NCI-H1417 (cell line): ENCODE measurements around the gene DDX60.
"Not testable (repeated sequence)": the region's sequence is repeated elsewhere in the genome, so short reads cannot be mapped to it uniquely, and the experiment has no call there.

Source experiments
- DNase-seq, 3 experiments: peaks; one replicate each; lab custom pipeline; 2025; lab: John Stamatoyannopoulos, UW

DDX60 gene

GRCh38 chr4:168318266-168318895 is at the start of gene DDX60:
Gene DDX60, minus strand, starts transcription at chr4:168318752. Its CDS starts 7,493 bp downstream, at chr4:168311259.
- DNase-seq, result peak; percentile 62 to 85 (median 82)

GRCh38 chr4:168367065-168367464 is 48.5 kb upstream of the DDX60 start:
- no peak for DNase-seq

- DNase-seq, result no peak
Measured at GRCh38 chr4:168362025-168362401, 43.5 kb upstream of the DDX60 start.

- DNase-seq, result no peak
Measured at GRCh38 chr4:168361365-168362024, 42.9 kb upstream of the DDX60 start.

GRCh38 chr4:168360271-168360670 is 41.7 kb upstream of the DDX60 start:
- no peak for DNase-seq

- no peak for DNase-seq
Measured at GRCh38 chr4:168357941-168358340, 39.4 kb upstream of the DDX60 start.

- DNase-seq, result no peak
Measured at GRCh38 chr4:168353746-168354145, 35.2 kb upstream of the DDX60 start.

- no peak for DNase-seq
Measured at GRCh38 chr4:168337550-168337940, 19.0 kb upstream of the DDX60 start.

- DNase-seq, result no peak
Measured at GRCh38 chr4:168336837-168337549, 18.4 kb upstream of the DDX60 start.

GRCh38 chr4:168335621-168336020 is 17.1 kb upstream of the DDX60 start:
- peak in 1 of 3 experiments; percentile 4 for DNase-seq

- DNase-seq, result no peak
Measured at GRCh38 chr4:168334053-168334452, 15.5 kb upstream of the DDX60 start.

- not testable (repeated sequence) for DNase-seq
Measured at GRCh38 chr4:168330575-168330974, 12.0 kb upstream of the DDX60 start.

- no peak for DNase-seq
Measured at GRCh38 chr4:168325591-168325990, 7.0 kb upstream of the DDX60 start.

- DNase-seq, result no peak
Measured at GRCh38 chr4:168321006-168321405, 2.5 kb upstream of the DDX60 start.

GRCh38 chr4:168319486-168320019 is 1.0 kb upstream of the DDX60 start:
- peak in 1 of 3 experiments; percentile 34 for DNase-seq

GRCh38 chr4:168317621-168318020 is 931 bp downstream of the DDX60 start:
- no peak for DNase-seq

GRCh38 chr4:168309781-168310180 is 8.8 kb downstream of the DDX60 start:
- DNase-seq, result no peak

GRCh38 chr4:168308912-168309311 is 9.6 kb downstream of the DDX60 start:
- DNase-seq, result no peak

GRCh38 chr4:168306476-168306875 is 12.1 kb downstream of the DDX60 start:
- DNase-seq, result no peak

- DNase-seq, result peak in 2 of 3 experiments; percentile 12 to 84
Measured at GRCh38 chr4:168304744-168305459, 13.7 kb downstream of the DDX60 start.

- not testable (repeated sequence) for DNase-seq
Measured at GRCh38 chr4:168303430-168303829, 15.1 kb downstream of the DDX60 start.

- DNase-seq, result no peak
Measured at GRCh38 chr4:168293386-168293975, 25.1 kb downstream of the DDX60 start.
